BJ (cell line): Measurements from ENCODE around the gene AGAP1. TPM values are rescaled to one million over a fixed set of nuclear protein-coding genes. Genes with fewer than 3 reads are reported as not detected.

Experiments used
- CTCF ChIA-PET: fragments of 350-600 bp; formaldehyde crosslinking; extraction: SDS; loops from one replicate; lab custom pipeline; 2021; ENCODE audit warnings: antibody characterized with exemption, inconsistent platforms; lab: Yijun Ruan, JAX
- POLR2A ChIA-PET: fragments of 300-600 bp; sonication (Branson Sonifier 250); formaldehyde crosslinking; extraction: SDS; loops from one replicate; lab custom pipeline; 2021; ENCODE audit warnings: antibody characterized with exemption; lab: Charles Lee
- DNase-seq: peaks from one replicate; pipeline ENCODE4 v3.0.0-alpha.2; 2011; ENCODE audit warnings: low read depth
- H3K27me3 ChIP-seq: 2 replicates; pipeline ENCODE4 v1.6.0; 2011; ENCODE audit warnings: low read length; ENCODE audit not compliant: control insufficient read depth, insufficient read depth
- H3K36me3 ChIP-seq: 2 replicates; pipeline ENCODE4 v1.5.1; 2011; ENCODE audit warnings: low read length; ENCODE audit not compliant: control insufficient read depth, insufficient read depth
- H3K4me3 ChIP-seq: 2 replicates; pipeline ENCODE4 v1.5.1; 2011; ENCODE audit warnings: low read depth, mild to moderate bottlenecking, control low read depth, low read length
- polyA plus RNA-seq: library from polyadenylated mRNA; depleted of rRNA; stranded (reverse); fragments of >200 nt; gene quantifications from 2 replicates; pipeline ENCODE4 v1.2.3, GENCODE V29; 2011
- TF ChIP-seq, protein P1 (sequence below): IDR thresholded peaks from 2 replicates; pipeline ENCODE4 v1.5.1; 2011; ENCODE audit warnings: low read depth, mild to moderate bottlenecking, control low read depth, inconsistent platforms, low read length, moderate library complexity; ENCODE audit not compliant: insufficient read depth

AGAP1 gene
- polyA plus RNA-seq, 1 experiment, result 14.9 TPM

DNA sequence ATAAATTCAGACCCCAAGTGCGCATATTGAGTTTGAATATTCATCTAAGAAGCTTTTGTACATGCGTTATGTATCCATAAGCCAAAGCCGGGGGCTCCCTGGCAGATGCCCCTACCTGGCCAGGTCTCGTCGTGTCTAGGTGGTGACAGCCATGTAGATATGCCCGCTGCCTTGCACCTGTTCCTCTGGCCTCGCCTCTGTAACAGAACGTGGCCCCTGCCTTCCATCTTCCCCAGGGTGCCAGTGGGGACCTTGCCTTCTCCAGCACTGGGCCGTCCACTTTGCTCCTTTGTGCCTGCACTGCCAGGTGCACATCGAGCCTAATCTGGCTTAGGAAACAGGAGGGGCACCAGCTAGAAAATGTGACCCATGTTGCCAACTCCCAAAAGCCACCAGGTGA is 198.2 kb downstream of the AGAP1 start:
- Histone ChIP-seq H3K27me3 (no peaks in the 10 kb centered on the region), H3K4me3 (no peak overlapping the region), H3K36me3 (no peaks in the 10 kb centered on the region)
- ChIA-PET POLR2A (no interaction called here), CTCF (interaction anchor here (1.0 kb wide), 1 partner anchor 8 kb away, joined by 3 read pairs; no protein-coding TSS in a partner anchor)
- TF ChIP-seq, protein P1, sequence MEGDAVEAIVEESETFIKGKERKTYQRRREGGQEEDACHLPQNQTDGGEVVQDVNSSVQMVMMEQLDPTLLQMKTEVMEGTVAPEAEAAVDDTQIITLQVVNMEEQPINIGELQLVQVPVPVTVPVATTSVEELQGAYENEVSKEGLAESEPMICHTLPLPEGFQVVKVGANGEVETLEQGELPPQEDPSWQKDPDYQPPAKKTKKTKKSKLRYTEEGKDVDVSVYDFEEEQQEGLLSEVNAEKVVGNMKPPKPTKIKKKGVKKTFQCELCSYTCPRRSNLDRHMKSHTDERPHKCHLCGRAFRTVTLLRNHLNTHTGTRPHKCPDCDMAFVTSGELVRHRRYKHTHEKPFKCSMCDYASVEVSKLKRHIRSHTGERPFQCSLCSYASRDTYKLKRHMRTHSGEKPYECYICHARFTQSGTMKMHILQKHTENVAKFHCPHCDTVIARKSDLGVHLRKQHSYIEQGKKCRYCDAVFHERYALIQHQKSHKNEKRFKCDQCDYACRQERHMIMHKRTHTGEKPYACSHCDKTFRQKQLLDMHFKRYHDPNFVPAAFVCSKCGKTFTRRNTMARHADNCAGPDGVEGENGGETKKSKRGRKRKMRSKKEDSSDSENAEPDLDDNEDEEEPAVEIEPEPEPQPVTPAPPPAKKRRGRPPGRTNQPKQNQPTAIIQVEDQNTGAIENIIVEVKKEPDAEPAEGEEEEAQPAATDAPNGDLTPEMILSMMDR, result no peak
- no peak for DNase-seq

DNA sequence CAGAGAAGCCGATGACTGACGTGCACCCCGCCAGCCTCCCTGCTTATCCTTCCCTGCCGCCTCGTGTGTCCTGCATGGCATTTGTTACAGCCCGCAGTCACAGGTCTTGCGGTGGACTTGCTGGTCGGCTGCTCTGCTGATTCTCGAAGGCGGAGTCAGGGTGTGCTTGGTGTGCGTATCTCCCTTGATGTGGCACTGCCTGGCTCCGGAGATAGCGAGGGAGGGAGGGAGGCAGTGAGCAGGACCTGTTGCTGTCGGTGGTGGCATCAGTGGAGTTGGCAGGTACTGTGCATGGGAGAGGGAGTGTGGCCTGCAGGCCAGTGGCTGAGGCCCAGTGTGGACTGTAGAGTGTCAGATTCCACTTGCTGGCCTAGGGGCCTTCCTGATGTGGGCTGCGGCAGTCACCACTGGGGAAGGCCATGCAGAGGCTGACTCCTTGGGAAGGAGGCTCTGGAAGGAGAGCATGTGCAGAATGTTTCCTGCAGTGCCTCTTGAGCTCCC is 198.9 kb downstream of the AGAP1 start:
- no peak overlapping the region for H3K4me3 ChIP-seq
- TF ChIP-seq, protein P1, result no peak
- CTCF ChIA-PET, result no interaction called here

DNA sequence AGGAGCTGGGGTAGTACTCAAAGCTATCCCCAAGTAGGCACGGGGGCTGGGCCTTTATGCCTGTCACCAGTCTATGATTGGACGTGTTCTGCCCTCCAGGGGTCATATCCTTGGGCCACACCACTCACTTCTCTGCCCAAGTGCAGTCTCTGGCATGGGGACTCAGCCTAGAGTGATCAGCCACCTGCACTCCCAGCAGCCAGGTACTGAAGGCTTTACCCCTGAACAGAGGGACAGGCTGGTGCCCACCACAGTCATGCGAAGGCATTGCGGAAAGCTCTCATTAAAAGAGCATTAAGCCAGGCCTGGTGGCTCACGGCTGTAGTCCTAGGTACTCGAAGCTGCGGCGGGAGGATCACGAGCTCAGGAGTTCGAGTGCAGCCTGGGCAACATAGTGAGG is 199.4 kb downstream of the AGAP1 start:
- ChIA-PET POLR2A (no interaction called here), CTCF (interaction anchor here (1.0 kb wide), 1 partner anchor 97 kb away, joined by 3 read pairs; no protein-coding TSS in a partner anchor)
- Histone ChIP-seq H3K36me3 (no peaks in the 10 kb centered on the region), H3K4me3 (no peak overlapping the region), H3K27me3 (no peaks in the 10 kb centered on the region)
- no peak for DNase-seq
- TF ChIP-seq, protein P1, result no peak

More for the DNA sequence above, 198.9 kb downstream of the AGAP1 start:
- POLR2A ChIA-PET, result no interaction called here
- DNase-seq, result no peak
- Histone ChIP-seq H3K27me3 (no peaks in the 10 kb centered on the region), H3K36me3 (no peaks in the 10 kb centered on the region)

DNA sequence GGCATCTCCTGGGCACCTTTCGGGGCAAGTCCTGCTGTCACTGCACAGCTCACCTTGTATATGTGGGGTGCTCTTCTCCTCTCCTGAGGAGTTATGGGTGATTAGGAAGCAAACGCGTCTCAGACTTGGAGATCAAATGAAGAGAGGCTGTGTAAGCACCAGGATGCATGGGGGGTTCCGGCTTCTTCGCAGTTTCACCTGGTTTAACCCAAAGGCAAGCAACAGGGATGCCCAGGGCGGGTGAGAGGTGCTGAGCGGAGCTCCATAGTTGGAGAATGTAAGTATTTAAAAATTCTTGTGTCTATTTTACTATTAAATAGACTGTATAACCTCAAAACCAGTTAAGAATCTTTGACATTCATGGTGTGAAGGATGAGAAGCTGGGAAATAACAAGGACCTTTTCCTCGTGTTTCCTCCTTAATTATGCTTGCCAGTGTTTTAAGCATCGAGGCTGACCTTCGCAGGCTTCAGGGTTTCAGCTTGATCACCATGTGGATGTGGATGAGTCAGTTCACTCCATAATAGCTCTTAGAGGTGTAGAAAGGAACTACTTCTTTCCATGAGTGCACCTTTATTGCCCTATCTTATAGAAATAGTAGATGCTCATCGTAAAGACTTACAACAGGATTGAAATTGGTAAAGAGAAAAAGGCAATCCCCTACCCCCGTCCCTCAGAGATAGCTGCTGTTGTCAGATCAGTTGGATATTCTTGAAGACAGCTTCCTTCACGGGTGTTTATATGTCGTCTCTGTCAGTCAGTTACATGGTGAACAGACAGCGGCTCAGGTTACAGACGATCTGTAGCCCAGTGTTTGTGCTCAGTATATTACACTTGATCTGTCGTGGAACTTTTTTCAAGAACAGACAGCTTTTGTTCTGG is 201.1 kb downstream of the AGAP1 start:
- TF ChIP-seq, protein P1, result no peak
- H3K27me3 ChIP-seq, result no peaks in the 10 kb centered on the region
- DNase-seq, result no peak
- no peaks in the 10 kb centered on the region for H3K36me3 ChIP-seq
- no peak overlapping the region for H3K4me3 ChIP-seq
- POLR2A ChIA-PET, result no interaction called here
- CTCF ChIA-PET, result interaction anchor here (1.0 to 2.2 kb wide), 3 partner anchors 9 to 22 kb away, joined by 3 to 9 read pairs (median 3); no protein-coding TSS in a partner anchor

DNA sequence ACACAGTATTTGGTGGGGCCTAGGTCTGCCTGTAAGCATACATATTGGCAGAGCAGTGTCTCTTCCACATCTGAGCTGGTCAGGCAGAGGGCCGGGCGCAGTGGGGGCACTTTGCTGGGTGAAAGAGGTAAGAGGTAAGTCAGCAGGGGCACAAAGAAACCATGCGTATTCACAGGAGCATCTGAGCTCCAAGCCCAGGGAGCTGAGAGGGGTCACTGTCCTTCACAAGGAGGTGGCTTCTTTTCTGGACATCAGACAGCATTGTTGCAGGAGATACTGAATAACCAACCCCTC is 201.7 kb downstream of the AGAP1 start:
- TF ChIP-seq, protein P1, result no peak
- no peaks in the 10 kb centered on the region for H3K36me3 ChIP-seq
- H3K27me3 ChIP-seq, result no peaks in the 10 kb centered on the region
- no peak for DNase-seq
- POLR2A ChIA-PET, result no interaction called here
- H3K4me3 ChIP-seq, result no peak overlapping the region
- CTCF ChIA-PET, result interaction anchor here (1.0 to 2.2 kb wide), 3 partner anchors 9 to 39 kb away, joined by 3 to 9 read pairs (median 3); no protein-coding TSS in a partner anchor
